ENCODE measurements around the gene OMP.

The OMP gene

DNA sequence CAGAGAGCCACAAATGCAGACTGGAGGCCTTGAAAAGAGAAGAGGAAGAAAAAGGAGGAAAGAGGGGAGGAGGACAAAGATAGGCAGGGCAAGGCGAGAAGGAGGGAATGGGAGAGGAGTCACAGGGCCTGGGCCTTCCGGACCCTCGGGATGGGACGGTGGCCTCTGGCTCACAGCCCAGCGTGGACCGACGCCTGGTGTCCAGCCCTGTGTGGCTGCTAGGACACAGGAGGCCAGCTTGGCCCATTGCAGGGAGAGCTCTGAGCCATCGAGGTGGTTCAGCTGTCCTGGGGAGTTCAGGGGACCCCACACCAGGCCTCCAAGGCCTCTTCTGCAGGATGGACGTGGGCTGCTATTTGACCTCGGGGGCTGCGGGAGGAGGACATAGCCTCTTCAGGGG is 34.8 kb downstream of the OMP start:
- no peaks in the 10 kb centered on the region for H3F3A ChIP-seq (ENCODE audit: low read depth)
- no peaks in the 10 kb centered on the region for H3K36me3 ChIP-seq (ENCODE audit: insufficient read depth, low read length)
- H4K20me1 ChIP-seq (ENCODE audit: insufficient read depth, low read length, poor library complexity, severe bottlenecking), result no peaks in the 10 kb centered on the region
- H3K27me3 ChIP-seq (ENCODE audit: insufficient read depth, low read length, poor library complexity, severe bottlenecking), result no peaks in the 10 kb centered on the region
- no peak overlapping the region for H3K9ac ChIP-seq (ENCODE audit: low read depth, low read length, poor library complexity, severe bottlenecking)
- H3K4me3 ChIP-seq (ENCODE audit: low read length, poor library complexity, severe bottlenecking), result no peak overlapping the region
- no peaks in the 10 kb centered on the region for H3K9me2 ChIP-seq (replicated peaks; ENCODE audit: low read depth, low read length)
- no peaks in the 10 kb centered on the region for H3K79me2 ChIP-seq (ENCODE audit: insufficient read depth, low read length)
- TF ChIP-seq, protein P1, sequence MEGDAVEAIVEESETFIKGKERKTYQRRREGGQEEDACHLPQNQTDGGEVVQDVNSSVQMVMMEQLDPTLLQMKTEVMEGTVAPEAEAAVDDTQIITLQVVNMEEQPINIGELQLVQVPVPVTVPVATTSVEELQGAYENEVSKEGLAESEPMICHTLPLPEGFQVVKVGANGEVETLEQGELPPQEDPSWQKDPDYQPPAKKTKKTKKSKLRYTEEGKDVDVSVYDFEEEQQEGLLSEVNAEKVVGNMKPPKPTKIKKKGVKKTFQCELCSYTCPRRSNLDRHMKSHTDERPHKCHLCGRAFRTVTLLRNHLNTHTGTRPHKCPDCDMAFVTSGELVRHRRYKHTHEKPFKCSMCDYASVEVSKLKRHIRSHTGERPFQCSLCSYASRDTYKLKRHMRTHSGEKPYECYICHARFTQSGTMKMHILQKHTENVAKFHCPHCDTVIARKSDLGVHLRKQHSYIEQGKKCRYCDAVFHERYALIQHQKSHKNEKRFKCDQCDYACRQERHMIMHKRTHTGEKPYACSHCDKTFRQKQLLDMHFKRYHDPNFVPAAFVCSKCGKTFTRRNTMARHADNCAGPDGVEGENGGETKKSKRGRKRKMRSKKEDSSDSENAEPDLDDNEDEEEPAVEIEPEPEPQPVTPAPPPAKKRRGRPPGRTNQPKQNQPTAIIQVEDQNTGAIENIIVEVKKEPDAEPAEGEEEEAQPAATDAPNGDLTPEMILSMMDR (conservative IDR thresholded peaks at IDR 0.05; ENCODE audit: low read length), result no peak
- TF ChIP-seq EZH2phosphoT487 (IDR thresholded peaks at IDR 0.05; ENCODE audit: borderline replicate concordance), result no peak
- no peak overlapping the region for H3K4me2 ChIP-seq (ENCODE audit: low read depth, low read length, poor library complexity, severe bottlenecking)
- H3K4me1 ChIP-seq (ENCODE audit: insufficient read depth, low read length, poor library complexity, severe bottlenecking), result peaks cover 22% of the 10 kb centered on the region
- no peak overlapping the region for H2AFZ ChIP-seq (ENCODE audit: low read length)
- H3K9me3 ChIP-seq (ENCODE audit: insufficient read depth, low read depth, low read length), result no peaks in the 10 kb centered on the region

DNA sequence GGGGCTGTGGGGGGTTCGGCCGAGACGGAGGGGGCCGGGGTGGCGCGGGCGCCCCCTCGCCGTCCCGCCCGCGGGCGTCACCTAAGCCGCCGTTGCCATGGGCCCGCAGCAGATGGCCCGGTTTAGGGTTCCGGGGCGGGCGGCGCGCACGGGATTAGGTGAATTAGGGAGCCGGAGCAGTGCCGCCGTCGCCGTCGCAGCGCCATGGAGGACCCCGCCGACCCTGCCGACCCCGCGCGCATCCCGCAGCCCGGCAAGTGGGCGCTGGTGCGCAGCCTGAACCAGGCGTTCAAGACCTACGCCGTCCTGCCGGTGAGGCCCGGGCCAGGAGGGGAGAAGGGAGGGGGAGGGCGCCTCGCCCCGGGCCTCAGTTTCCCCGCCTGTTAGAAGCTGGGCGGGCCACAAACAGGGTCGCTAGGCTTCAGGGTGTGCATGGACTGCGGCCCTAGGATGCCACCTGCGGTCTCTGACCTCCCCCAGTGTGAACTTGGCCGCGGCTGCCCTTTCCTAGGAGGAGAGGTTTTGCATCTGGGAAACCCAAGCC is 35.5 kb downstream of the OMP start:
- Histone ChIP-seq H3F3A (ENCODE audit: low read depth) (no peaks in the 10 kb centered on the region), H3K27me3 (ENCODE audit: insufficient read depth, low read length, poor library complexity, severe bottlenecking) (no peaks in the 10 kb centered on the region), H3K4me1 (ENCODE audit: insufficient read depth, low read length, poor library complexity, severe bottlenecking) (peaks cover 30% of the 10 kb centered on the region), H3K9me2 (replicated peaks; ENCODE audit: low read depth, low read length) (no peaks in the 10 kb centered on the region), H2AFZ (ENCODE audit: low read length) (no peak overlapping the region), H3K79me2 (ENCODE audit: insufficient read depth, low read length) (no peaks in the 10 kb centered on the region), H3K4me3 (ENCODE audit: low read length, poor library complexity, severe bottlenecking) (no peak overlapping the region), H3K4me2 (ENCODE audit: low read depth, low read length, poor library complexity, severe bottlenecking) (no peak overlapping the region), H3K9ac (ENCODE audit: low read depth, low read length, poor library complexity, severe bottlenecking) (no peak overlapping the region), H4K20me1 (ENCODE audit: insufficient read depth, low read length, poor library complexity, severe bottlenecking) (no peaks in the 10 kb centered on the region), H3K36me3 (ENCODE audit: insufficient read depth, low read length) (no peaks in the 10 kb centered on the region), H3K9me3 (ENCODE audit: insufficient read depth, low read depth, low read length) (no peaks in the 10 kb centered on the region)
- TF ChIP-seq, protein P1 (conservative IDR thresholded peaks at IDR 0.05; ENCODE audit: low read length), result no peak
- TF ChIP-seq EZH2phosphoT487 (IDR thresholded peaks at IDR 0.05; ENCODE audit: borderline replicate concordance), result no peak

DNA sequence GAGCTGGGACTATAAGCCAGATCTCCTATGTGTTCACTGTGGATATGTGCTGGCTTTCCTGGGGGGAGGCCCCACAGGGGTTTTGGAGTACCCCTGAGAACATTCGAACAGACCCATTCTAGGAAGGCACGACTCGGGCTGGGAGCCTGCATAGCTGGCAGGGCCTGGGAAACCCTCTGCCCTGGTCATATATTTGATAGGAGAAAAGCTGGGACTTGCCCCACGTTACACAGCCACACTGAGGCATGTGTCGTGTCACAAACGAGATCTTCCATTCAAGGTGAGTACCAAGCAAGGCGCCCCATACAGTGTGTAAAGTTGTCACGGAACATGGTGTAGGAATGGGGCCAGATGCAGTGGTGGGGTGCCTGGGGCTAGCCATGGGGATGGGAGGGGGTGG is 36.6 kb downstream of the OMP start:
- Histone ChIP-seq H3K4me3 (ENCODE audit: low read length, poor library complexity, severe bottlenecking) (no peak overlapping the region), H3K27me3 (ENCODE audit: insufficient read depth, low read length, poor library complexity, severe bottlenecking) (no peaks in the 10 kb centered on the region), H3K36me3 (ENCODE audit: insufficient read depth, low read length) (no peaks in the 10 kb centered on the region), H3K9me3 (ENCODE audit: insufficient read depth, low read depth, low read length) (no peaks in the 10 kb centered on the region), H3K9me2 (replicated peaks; ENCODE audit: low read depth, low read length) (no peaks in the 10 kb centered on the region), H3K4me2 (ENCODE audit: low read depth, low read length, poor library complexity, severe bottlenecking) (no peak overlapping the region), H4K20me1 (ENCODE audit: insufficient read depth, low read length, poor library complexity, severe bottlenecking) (no peaks in the 10 kb centered on the region), H3K79me2 (ENCODE audit: insufficient read depth, low read length) (no peaks in the 10 kb centered on the region), H3K9ac (ENCODE audit: low read depth, low read length, poor library complexity, severe bottlenecking) (no peak overlapping the region), H3F3A (ENCODE audit: low read depth) (no peaks in the 10 kb centered on the region), H3K4me1 (ENCODE audit: insufficient read depth, low read length, poor library complexity, severe bottlenecking) (peaks cover 33% of the 10 kb centered on the region), H2AFZ (ENCODE audit: low read length) (no peak overlapping the region)
- TF ChIP-seq EZH2phosphoT487 (IDR thresholded peaks at IDR 0.05; ENCODE audit: borderline replicate concordance), result no peak
- TF ChIP-seq, protein P1 (conservative IDR thresholded peaks at IDR 0.05; ENCODE audit: low read length), result no peak
